Stimulated activated CD8-positive, alpha-beta memory T cell treated with anti-CD3 and anti-CD28 coated beads, Interleukin-12 subunit alpha, Interleukin-12 subunit beta, amount 100 ng/mL, for 24 hours (primary cell): ENCODE results near the gene RBM3.
"Not testable (repeated sequence)": the region's sequence is repeated elsewhere in the genome, so short reads cannot be mapped to it uniquely, and the experiment has no call there.

Source experiments
- DNase-seq: peaks from one replicate; pipeline ENCODE4 v3.0.0-alpha.2; 2020; ENCODE audit errors: extremely low read depth

Gene RBM3

DNA sequence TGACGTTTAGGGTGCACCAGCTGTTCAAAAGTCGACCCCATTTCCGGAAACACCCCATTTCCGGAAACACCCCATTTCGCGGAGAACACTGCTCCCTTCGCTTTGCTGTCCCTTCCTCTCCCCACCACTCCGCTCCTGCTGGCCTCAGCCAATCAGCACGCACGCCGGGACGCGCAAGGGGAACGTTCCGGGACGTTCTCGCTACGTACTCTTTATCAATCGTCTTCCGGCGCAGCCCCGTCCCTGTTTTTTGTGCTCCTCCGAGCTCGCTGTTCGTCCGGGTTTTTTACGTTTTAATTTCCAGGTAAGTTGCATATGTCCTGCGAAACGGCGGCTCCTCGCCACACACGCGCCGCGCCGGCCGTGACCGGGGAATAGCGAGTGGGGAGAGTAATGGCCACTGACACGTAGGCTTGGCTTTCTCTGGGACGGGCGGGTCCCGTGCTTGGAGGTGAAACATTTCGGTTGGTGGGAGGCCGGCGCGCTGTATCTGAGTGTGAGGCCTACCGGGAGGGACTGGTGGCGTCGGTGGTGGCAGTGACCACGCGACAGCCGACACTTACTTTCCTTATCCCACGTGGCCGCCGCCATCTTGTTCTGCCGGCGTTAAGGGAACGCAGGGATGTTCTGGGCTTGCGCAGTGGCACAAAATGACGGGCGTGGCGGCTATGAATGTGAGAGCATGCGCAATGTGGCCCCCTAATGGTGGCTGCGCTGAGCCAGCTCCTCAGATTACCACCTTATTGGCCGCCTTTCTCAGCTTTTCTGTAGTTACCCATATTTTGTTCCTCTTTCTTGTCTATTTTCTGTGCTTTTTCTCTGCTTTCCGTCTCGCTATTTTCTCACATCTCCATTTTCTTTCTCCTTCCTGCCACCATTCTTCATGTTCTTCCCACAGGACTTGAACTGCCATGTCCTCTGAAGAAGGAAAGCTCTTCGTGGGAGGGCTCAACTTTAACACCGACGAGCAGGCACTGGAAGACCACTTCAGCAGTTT lies at the start of gene RBM3:
TSS of gene RBM3 (plus strand) at position 215 of the 997 bp plus-strand sequence. CDS start at position 912, 697 bp downstream.
- peak; percentile 66 for DNase-seq

DNA sequence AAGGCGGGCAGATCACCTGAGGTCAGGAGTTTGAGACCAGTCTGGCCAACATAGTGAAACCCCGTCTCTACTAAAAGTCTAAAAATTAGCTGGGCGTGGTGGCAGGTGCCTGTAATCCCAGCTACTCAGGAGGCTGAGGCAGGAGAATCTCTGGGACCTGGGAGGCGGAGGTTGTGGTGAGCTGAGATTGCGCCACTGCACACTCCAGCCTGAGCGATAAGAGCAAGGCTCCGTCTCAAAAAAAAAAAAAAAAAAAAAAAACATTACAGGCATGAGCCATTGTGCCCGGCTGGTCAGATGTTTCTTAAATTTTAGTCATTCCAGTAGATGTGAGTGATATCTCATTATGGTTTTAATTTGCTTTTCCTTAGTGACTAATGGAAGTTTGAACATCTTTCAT lies 48.4 kb upstream of the RBM3 start:
- DNase-seq, result not testable (repeated sequence)

DNA sequence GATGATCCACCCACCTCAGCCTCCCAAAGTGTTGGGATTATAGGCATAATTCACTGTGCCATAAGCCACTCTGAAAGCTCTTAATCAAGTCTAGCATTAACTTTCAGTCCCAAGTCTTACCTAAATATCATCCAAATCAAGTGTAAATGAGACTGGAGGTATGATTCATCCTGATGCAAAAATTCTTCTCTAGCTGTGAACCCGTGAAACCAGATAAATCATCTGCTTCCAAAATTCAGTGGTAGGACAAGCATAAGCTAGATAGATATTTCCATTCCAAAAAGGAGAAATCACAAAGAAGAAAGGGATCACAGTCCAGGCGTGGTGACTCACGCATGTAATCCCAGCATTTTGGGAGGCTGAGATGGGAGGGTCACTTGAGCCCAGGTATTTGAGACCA lies 43.5 kb upstream of the RBM3 start:
- DNase-seq, result no peak

DNA sequence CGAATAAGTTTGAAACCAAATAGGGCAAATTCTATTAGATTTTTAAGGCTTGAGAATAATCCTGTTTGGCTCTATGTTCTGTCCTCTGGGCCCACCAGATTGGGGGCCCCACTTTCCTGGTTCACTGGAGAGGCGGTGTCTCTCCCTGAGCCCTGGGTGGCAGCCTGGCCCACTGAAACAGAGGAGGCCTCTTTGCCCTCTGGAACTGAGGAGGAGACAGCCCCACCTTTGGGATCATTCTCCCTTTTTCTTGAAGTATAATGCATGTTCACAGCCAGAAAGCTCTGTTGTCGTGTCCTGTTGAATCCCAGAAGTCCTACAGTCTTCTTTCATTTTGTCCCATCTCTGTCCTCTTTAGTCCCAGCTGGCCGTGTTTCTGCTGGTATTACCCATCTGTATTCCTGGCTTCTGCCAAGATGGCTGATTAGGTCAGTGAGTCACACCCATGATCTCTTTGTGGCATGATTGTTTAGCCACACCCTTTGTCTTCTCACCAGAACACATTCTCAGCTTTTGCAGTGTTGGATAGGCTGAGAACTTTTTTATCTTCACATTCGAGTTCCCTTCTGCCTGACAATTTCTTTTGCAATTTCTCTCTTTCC lies 42.8 kb upstream of the RBM3 start:
- no peak for DNase-seq

DNA sequence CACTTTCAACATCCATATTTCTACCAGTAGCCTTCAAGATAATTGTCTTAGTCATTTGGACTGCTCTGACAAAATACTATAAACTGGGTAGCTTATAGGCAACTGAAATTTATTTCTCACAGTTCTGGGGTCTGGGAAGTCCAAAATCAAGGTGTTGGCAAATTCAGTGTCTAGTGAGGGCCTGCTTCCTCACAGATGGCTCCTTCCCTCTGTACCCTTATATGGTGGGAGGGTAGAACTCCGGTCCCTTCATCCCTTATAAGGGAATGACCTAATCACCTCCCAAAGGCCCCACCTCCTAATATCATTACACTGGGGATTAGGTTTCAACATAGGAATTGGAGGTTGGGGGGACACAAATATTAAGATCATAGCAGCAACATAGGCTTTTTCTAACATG lies 42.1 kb upstream of the RBM3 start:
- DNase-seq, result no peak

DNA sequence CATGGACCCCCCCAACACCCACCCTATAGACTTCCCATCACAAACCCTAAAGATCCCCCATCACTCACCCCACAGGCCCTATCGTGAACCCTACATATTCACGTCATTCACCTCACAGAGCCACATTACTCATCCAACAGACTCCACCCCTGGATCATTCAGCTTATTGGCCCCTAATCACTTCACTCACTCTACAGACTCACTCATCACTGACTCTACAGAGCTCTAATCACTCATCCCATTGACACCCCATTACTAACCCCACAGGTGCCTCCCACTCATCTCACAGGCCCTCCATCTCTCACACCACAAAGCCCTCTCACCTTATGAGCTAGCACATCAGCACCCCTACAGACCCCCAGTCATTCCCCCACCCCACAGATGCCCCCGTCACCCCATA lies 41.1 kb upstream of the RBM3 start:
- no peak for DNase-seq

DNA sequence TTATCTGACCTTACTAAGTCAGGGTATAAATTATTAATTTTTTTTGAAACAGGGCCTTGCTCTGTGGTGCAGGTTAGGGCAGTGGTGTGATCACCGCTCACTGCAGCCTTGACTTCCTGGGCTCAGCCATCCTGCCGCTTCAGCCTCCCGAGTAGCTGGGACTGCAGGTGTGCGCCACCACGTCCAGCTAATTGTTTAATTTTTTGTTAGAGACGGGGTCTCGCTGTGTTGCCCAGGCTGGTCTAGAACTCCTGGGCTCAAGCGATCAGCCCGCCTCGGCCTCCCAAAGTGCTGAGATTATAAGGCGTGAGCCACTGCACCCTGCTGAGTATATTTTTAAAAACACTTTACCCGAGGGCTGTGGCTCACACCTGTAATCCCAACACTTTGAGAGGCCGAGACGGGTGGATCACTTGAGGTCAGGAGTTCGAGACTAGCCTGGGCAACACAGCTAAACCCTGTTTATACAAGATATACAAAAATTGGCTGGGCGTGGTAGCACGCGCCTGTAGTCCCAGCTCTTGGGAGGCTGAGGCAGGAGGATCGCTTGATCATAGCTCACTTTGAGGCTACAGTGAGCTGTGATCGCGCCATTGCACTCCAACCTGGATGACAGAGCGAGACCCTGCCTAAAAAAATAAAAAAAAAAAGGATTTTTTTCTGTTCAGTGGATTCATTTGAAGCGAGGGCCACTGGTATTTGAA lies 35.5 kb upstream of the RBM3 start:
- DNase-seq, result no peak

DNA sequence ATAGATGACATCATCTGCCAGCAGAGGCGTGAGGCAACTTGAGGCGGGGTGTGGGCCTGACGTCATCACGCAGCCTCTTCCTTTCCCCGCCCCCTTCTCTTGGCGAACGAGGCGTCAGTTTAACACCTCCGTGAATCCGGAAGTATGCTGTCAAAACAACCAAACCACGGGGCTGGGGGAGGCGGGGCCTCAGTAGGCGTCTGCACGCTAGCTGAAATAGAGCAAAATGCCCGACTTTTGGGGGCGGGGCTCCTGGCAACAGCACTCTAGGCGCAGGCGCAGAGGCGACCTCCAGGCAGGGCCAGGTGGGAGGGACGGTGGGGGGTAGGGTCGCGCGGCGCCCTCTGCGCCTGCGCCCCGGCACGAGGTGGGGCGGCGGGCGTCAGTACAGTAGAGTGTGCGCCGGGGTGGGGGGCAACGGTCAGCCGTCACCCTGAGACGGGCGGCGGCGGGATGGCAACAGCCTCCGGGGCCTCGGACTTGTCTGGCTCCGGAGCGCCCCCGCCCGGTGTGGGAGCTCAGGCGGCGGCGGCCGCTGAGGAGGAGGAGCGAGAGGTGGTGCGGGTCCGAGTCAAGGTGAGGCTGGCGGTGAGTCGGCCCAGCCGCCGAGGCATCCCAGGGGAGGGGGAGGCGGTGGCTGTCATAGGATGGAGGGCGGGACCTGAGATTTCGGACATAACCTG lies 34.8 kb upstream of the RBM3 start, which contains the start of gene TBC1D25:
TSS of gene TBC1D25 (plus strand) at position 370 of the 683 bp plus-strand sequence. CDS start at position 454, 84 bp downstream.
- DNase-seq, result peak; percentile 92

DNA sequence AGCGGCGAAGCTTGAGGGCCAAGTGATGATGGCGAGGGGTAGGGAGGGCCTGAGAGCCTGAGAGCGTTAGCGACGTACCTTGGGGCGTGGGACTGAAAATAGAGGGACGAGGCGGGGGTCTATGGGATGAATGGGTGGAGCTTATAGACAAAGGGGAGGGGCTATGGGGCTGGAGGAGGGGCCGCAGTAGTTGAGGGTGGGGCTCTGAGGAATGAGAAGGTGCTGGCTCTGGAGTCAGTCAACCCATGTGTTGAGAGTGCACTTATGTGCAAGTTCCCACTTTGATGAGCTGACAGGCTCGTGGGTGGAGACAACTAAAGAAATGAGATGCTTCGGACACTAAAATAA lies 34.3 kb upstream of the RBM3 start:
- no peak for DNase-seq

DNA sequence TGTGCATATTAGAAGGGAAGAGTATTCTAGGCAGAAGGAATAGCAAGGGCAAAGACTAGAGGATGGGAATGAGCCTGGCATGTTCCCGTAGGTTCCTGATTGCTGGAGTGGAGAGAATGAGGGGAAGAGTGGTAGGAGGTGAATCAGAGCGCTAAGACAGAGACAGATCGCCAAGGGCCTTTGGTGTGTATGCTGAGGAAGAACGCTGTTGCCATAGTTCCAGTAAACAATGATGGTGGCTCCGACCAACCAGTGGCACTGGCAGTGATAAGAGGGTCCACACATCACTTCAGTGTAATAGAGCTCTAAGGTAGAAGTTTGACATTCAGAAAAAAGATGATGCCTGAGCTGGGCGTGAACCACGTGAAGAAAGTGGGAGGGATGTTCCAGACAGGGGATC lies 33.8 kb upstream of the RBM3 start:
- DNase-seq, result no peak

DNA sequence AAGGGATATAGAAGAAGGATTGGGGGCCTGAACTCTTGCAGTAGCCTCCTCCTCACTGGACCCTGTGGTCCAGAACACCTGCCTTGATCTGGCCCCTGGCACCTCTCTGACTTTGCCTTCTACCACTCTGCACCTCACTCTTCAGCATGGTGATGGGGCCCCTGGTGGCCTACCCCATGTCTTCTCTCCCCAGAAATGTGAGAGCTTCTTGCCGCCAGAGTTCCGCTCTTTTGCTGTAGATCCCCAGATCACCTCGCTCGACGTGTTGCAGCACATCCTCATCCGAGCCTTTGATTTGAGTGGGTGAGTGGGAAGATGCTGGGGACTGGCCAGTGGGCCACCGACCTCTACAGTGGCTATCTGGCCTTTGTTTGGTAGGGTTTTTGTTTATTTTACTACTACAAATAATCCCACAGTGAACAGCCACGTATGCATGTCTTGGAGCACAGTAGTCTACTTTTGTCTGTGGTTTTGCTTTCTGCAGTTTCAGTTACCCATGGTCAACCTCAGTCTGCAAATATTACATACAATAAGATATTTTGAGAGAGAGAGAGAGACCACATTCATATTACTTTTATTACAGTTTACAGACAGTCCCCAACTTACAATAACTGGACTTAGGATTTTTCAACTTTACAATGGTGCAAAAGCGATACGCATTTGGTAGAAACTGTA lies 33.0 kb upstream of the RBM3 start:
- DNase-seq, result no peak

DNA sequence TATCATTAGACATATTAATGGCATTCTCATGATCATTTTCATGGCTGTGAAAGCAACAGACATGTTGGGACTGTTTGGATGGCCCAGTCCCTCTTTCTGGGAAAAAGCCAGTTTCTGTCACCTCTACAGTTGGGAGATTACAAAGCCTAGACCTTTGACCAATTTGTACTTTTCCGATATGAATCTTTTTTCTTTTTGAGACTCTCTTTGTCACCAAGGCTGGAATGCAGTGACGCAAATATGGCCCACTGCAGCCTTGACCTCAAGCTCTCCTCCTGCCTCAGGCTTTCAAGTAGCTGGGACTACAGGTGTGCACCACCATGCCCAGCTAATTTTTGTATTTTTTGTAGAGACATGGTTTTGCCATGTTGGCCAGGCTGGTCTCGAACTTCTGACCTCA lies 25.4 kb upstream of the RBM3 start:
- no peak for DNase-seq

DNA sequence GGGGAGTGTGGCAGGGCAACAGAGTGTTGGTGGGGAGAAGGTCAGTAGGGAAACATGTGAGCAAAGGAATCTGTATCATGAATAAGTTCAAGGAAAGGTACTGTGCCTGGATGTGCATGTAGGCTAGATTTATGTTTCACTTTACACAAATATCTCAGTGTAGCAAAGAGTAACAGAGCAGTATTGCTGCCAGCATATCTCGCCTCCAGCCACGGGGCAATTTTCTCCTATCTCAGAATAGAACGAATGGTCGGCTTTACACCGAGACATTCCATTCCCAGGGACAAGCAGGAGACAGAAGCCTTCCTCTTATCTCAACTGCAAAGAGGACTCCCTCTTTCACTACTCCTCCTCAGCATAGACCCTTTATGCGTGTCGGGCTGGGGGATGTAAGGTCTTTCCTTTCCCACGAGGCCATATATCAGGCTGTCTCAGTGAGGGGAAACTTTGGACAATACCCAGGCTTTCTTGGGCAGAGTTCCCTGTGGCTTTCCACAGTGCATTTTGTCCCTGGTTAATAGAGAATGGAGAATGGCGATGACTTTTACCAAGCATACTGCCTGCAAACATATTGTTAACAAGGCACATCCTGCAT lies 18.5 kb upstream of the RBM3 start:
- DNase-seq, result not testable (repeated sequence)

DNA sequence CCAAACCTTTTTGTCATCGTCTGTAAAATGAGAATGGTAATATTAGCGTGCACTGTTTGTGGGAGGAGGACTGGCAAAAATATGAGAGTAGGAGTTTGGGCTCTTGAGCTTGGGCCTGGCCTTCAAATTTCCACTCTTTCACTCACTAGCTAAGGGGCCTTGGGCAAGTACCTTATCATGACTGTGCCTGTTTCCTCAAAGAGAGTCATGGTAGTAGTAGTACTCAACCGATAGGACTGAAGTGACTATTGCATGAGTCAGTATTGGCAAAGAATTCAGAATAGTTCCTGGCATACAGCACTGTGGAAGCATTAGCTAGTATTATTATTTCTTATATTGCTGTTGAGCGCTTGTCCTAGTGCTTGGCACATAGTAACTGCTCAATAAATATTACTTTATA lies 16.0 kb upstream of the RBM3 start:
- no peak for DNase-seq

DNA sequence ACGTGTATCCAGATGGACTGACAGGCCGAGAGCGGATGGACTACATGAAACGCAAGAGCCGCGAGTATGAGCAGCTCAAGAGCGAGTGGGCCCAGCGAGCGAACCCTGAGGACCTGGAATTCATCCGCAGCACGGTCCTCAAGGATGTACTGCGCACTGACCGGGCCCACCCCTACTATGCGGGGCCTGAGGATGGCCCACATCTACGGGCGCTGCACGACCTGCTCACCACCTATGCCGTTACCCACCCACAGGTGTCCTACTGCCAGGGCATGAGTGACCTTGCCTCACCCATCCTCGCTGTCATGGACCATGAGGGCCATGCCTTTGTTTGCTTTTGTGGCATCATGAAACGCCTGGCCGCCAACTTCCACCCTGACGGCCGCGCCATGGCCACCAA lies 14.6 kb upstream of the RBM3 start:
- no peak for DNase-seq

DNA sequence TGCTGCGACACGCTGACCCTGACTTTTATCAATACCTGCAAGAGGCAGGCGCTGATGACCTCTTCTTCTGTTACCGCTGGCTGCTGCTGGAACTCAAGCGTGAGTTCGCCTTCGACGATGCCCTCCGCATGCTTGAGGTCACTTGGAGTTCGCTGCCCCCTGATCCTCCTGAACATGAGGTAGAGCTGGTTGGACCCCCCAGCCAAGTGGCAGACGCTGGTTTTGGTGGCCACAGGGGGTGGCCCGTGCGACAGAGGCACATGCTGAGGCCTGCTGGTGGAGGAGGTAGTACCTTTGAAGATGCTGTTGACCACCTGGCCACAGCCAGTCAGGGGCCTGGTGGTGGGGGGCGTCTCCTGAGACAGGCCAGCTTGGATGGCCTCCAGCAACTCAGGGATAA lies 14.2 kb upstream of the RBM3 start:
- no peak for DNase-seq

DNA sequence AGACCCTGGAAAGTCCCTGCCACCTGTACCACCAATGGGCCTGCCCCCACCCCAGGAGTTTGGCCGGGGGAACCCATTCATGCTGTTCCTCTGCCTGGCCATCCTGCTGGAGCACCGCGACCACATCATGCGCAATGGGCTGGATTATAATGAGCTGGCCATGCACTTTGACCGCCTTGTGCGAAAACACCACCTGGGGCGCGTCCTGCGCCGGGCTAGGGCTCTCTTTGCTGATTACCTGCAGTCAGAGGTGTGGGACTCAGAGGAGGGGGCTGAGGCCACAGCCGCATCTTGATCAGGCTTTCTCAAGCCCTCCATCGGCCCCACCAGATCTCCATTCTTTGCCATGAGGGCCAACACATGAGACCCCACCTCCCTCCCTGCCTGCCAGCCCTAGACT lies 13.6 kb upstream of the RBM3 start:
- no peak for DNase-seq

DNA sequence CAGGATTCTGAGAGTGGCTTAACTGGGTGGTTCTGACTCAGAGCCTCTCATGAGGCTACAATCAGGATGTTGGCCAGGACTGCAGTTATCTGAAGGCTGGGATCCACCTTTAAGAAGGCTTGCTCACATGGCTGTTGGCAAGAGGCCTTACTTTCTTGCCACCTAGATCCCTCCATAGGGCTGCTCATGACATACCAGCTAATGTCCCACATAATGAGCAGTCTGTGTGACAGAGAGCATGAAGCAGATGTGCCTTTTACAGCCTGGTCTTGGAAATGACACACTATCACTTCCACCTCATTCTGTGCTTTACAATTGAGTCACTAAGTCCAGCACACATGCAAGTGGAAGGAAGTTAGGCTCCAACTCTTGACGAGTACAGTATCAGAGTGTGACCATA lies 4.3 kb upstream of the RBM3 start:
- no peak for DNase-seq

DNA sequence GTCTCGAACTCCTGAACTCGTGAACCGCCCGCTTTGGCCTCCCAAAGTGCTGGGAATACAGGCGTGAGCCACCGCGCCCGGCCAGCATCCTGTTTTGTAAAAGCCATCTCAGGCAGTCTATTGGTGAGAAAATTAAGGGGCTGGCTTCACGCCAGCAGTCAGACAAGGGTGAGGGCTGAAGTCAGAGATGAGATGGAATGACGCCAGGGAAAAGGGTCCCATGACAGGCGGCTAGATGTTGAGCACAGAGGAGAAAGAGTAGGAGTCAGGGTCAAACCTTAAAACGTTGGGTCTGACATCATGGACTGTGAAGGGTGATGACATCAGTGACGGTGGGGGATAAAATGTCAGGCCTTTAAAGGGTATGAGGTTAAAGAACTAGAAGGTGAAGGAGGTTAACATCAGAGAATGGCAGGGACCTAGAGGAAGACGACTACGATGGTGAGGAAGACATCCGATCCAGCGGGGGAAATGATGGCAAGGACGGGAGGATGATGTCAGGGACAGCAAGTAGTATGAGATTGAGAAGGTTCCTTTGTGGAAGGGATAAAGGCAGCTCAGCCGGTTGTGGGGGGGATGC lies 504 bp upstream of the RBM3 start:
- DNase-seq, result no peak

DNA sequence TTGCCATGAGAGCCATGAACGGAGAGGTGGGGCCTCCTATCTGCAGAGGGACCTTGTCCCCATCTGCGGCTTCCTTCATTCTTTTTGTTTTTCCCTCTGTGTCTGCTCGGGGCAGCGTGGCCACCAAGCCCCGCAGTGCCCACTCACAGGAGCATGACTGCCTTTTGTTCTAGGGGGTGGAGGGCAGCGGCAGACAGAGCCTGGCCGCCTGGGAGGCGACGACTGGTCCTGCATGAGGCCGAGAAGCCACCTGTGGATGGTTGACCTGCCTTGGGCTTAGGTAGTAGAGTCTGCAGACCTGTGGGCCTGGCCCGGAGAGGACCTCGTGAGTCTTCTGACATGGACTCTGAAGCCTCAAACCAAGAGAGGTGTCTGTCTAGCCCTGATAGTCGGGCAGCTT lies 1.4 kb downstream of the RBM3 start:
- DNase-seq, result no peak

DNA sequence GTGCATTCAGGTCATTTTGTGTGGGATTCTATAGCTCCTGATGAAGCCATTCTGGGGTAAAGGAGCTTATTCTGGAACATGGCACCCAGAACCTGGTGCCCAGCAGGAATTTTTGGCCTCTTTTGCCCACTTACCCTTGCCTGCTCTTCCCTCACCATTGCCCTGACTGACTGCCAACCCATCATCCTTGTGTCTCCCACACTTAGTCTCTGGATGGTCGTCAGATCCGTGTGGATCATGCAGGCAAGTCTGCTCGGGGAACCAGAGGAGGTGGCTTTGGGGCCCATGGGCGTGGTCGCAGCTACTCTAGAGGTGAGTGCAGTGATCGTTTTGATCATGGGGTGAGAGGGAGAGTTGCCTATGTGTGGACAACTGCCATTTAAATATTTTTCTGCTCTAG lies 1.8 kb downstream of the RBM3 start:
- no peak for DNase-seq
